Gastrocnemius medialis (tissue), 4 donors: Measurements from ENCODE around the gene DYNLRB2.

Source experiments
- CTCF ChIP-seq, 5 experiments: fragments of 450-650 bp in 3 of 5; fragments of 200-600 bp in 2 of 5; sonication (generic) in 2 of 5; IDR thresholded peaks in 4 of 5; conservative IDR thresholded peaks in 1 of 5; 1 replicate in 4 of 5; 2 replicates in 1 of 5; pipeline ENCODE4 v1.5.1; 2016 to 2019; ENCODE audit warnings: antibody characterized with exemption in 5 of 5, mild to moderate bottlenecking in 3 of 5, moderate library complexity in 3 of 5
- POLR2A ChIP-seq, 2 donors: fragments of 450-650 bp; IDR thresholded peaks; one replicate each; pipeline ENCODE4 v1.6.1; 2017; ENCODE audit warnings: antibody characterized with exemption in 2 of 2, mild to moderate bottlenecking in 2 of 2, moderate library complexity in 2 of 2

- TF ChIP-seq CTCF (IDR thresholded peaks at IDR 0.05 in 4 of 5, conservative IDR thresholded peaks at IDR 0.05 in 1 of 5) = no peak
- TF ChIP-seq POLR2A (IDR thresholded peaks at IDR 0.05) = no peak
Observed at GRCh38 chr16:80570106-80570478, 29.3 kb downstream of the DYNLRB2 start.
